GM23338 (cell line): ENCODE results near the gene FAM83B. TPM values are rescaled to one million over a fixed set of nuclear protein-coding genes. Genes with fewer than 3 reads are reported as not detected.

ENCODE experiments used
- ATAC-seq: fragments of 200-7000 bp; cut with Tn5 transposase; 3 replicates; pipeline ENCODE4 v1.9.1; 2020
- DNase-seq: peaks from one replicate; pipeline ENCODE4 v3.0.0-alpha.2; 2015; ENCODE audit warnings: low spot score
- H2AFZ ChIP-seq: fragments of 200-600 bp; sonication (generic); 2 replicates; pipeline ENCODE4 v1.8.0; 2016; ENCODE audit warnings: antibody characterized with exemption, mild to moderate bottlenecking, moderate library complexity
- H3F3A ChIP-seq: fragments of 200-600 bp; sonication (generic); replicated peaks from 2 replicates; pipeline ENCODE4 v1.8.0; 2017; ENCODE audit warnings: antibody characterized with exemption, mixed run types, low read depth
- H3K27ac ChIP-seq: fragments of 200-600 bp; sonication (generic); 2 replicates; pipeline ENCODE4 v1.6.1; 2016; ENCODE audit warnings: low read depth
- H3K27me3 ChIP-seq: fragments of 200-600 bp; sonication (generic); 2 replicates; pipeline ENCODE4 v1.8.0; 2016; ENCODE audit warnings: mild to moderate bottlenecking, mixed run types, moderate library complexity; ENCODE audit not compliant: insufficient read depth
- H3K36me3 ChIP-seq: fragments of 200-600 bp; sonication (generic); 2 replicates; pipeline ENCODE4 v1.8.0; 2016; ENCODE audit warnings: mild to moderate bottlenecking; ENCODE audit not compliant: insufficient read depth
- H3K4me1 ChIP-seq: fragments of 200-600 bp; sonication (generic); 2 replicates; pipeline ENCODE4 v1.8.0; 2016; ENCODE audit warnings: mild to moderate bottlenecking, moderate library complexity; ENCODE audit not compliant: insufficient read depth
- H3K4me2 ChIP-seq: fragments of 200-600 bp; sonication (generic); 2 replicates; pipeline ENCODE4 v1.7.1; 2017; ENCODE audit warnings: mixed run types
- H3K4me3 ChIP-seq: fragments of 200-600 bp; sonication (generic); 2 replicates; pipeline ENCODE4 v1.6.1; 2016; ENCODE audit warnings: mixed run types
- H3K79me2 ChIP-seq: fragments of 200-600 bp; sonication (generic); replicated peaks from 2 replicates; pipeline ENCODE4 v1.8.0; 2017; ENCODE audit warnings: mild to moderate bottlenecking; ENCODE audit not compliant: insufficient read depth
- H3K9me2 ChIP-seq: fragments of 200-600 bp; sonication (generic); 2 replicates; pipeline ENCODE4 v1.8.0; 2017; ENCODE audit not compliant: insufficient read depth
- H4K20me1 ChIP-seq: fragments of 200-600 bp; sonication (generic); replicated peaks from 2 replicates; pipeline ENCODE4 v1.8.0; 2017; ENCODE audit warnings: mild to moderate bottlenecking; ENCODE audit not compliant: insufficient read depth
- H3K27ac Mint-ChIP-seq: 2 replicates; pipeline ENCODE4 v1.8.0; 2020; ENCODE audit warnings: inconsistent platforms, mild to moderate bottlenecking, moderate library complexity, mixed read lengths
- H3K27me3 Mint-ChIP-seq: 3 replicates; pipeline ENCODE4 v1.8.0; 2022; ENCODE audit warnings: low read depth, mild to moderate bottlenecking, moderate library complexity, mixed read lengths, inconsistent platforms; ENCODE audit not compliant: insufficient read depth, poor library complexity
- H3K36me3 Mint-ChIP-seq: 3 replicates; pipeline ENCODE4 v1.8.0; 2021; ENCODE audit warnings: low read depth, mild to moderate bottlenecking, inconsistent platforms, moderate library complexity, mixed read lengths
- H3K4me1 Mint-ChIP-seq: 3 replicates; pipeline ENCODE4 v1.8.0; 2020; ENCODE audit warnings: mild to moderate bottlenecking, inconsistent platforms, mixed read lengths
- H3K4me3 Mint-ChIP-seq: 3 replicates; pipeline ENCODE4 v1.8.0; 2021; ENCODE audit warnings: moderate library complexity, mild to moderate bottlenecking, inconsistent platforms, mixed read lengths
- H3K9me3 Mint-ChIP-seq: 3 replicates; pipeline ENCODE4 v1.8.0; 2020; ENCODE audit warnings: moderate library complexity, mild to moderate bottlenecking, inconsistent platforms, mixed read lengths
- CREB1 ChIP-seq: fragments of 250-450 bp; sonication (Bioruptor Pico); IDR thresholded peaks from 2 replicates; pipeline ENCODE4 v1.5.0; 2020; ENCODE audit warnings: low read depth, mild to moderate bottlenecking, moderate library complexity
- EZH2 ChIP-seq: fragments of 200-600 bp; sonication (generic); IDR thresholded peaks from one replicate; pipeline ENCODE4 v1.8.0; 2017; ENCODE audit warnings: antibody characterized with exemption, mild to moderate bottlenecking, low read depth; ENCODE audit not compliant: unreplicated experiment
- JUNB ChIP-seq: IDR thresholded peaks from one replicate; pipeline ENCODE4 v1.6.1; 2016; ENCODE audit warnings: antibody characterized with exemption; ENCODE audit not compliant: unreplicated experiment
- NANOG ChIP-seq: IDR thresholded peaks from 2 replicates; pipeline ENCODE4 v1.6.1; 2016; ENCODE audit warnings: antibody characterized with exemption, borderline replicate concordance
- POLR2AphosphoS5 ChIP-seq: IDR thresholded peaks from 2 replicates; pipeline ENCODE4 v1.6.1; 2016; ENCODE audit warnings: antibody characterized with exemption, low read depth
- REST ChIP-seq: IDR thresholded peaks from one replicate; pipeline ENCODE4 v1.6.1; 2018; ENCODE audit warnings: antibody characterized with exemption; ENCODE audit not compliant: unreplicated experiment
- STAT1 ChIP-seq: IDR thresholded peaks from one replicate; pipeline ENCODE4 v1.6.1; 2016; ENCODE audit warnings: antibody characterized with exemption; ENCODE audit not compliant: unreplicated experiment
- ZNF114 ChIP-seq: fragments of 250-450 bp; sonication (Bioruptor Pico); IDR thresholded peaks from 2 replicates; pipeline ENCODE4 v1.5.0; 2020; ENCODE audit warnings: mild to moderate bottlenecking, moderate library complexity
- ZNF331 ChIP-seq: fragments of 250-450 bp; sonication (Bioruptor Pico); IDR thresholded peaks from 2 replicates; pipeline ENCODE4 v1.5.0; 2020; ENCODE audit warnings: low read depth, mild to moderate bottlenecking, moderate library complexity
- ZNF462 ChIP-seq: fragments of 250-450 bp; sonication (Bioruptor Pico); IDR thresholded peaks from 2 replicates; pipeline ENCODE4 v1.5.0; 2020; ENCODE audit warnings: mild to moderate bottlenecking, moderate library complexity
- long read RNA-seq: library from polyadenylated mRNA; unstranded; transcript quantifications from one replicate; pipeline ENCODE4 v2.0.0, GENCODE V29; 2020; ENCODE audit not compliant: unreplicated experiment
- polyA plus RNA-seq: library from polyadenylated mRNA; unstranded; fragments of >200 nt; fragmentation: Nextera tagmentation; extraction: Ambion mirVana; gene quantifications from 2 replicates; pipeline ENCODE4 v1.2.1, GENCODE V29; 2016
- total RNA-seq: library from RNA; depleted of rRNA; stranded (reverse); fragments of >200 nt; shearing (Covaris generic); gene quantifications from 2 replicates; pipeline ENCODE4 v1.2.3, GENCODE V29; 2014; rRNA removed
- TF ChIP-seq, protein P1 (sequence below), 2 experiments: fragments of 200-600 bp in 1 of 2; sonication (generic) in 1 of 2; conservative IDR thresholded peaks; 2 replicates each; pipeline versions ENCODE4 v1.5.1 to v1.6.1; 2016 to 2017; ENCODE audit warnings: antibody characterized with exemption in 2 of 2, low read depth in 2 of 2, mild to moderate bottlenecking in 2 of 2, moderate library complexity in 1 of 2

FAM83B gene, protein sequence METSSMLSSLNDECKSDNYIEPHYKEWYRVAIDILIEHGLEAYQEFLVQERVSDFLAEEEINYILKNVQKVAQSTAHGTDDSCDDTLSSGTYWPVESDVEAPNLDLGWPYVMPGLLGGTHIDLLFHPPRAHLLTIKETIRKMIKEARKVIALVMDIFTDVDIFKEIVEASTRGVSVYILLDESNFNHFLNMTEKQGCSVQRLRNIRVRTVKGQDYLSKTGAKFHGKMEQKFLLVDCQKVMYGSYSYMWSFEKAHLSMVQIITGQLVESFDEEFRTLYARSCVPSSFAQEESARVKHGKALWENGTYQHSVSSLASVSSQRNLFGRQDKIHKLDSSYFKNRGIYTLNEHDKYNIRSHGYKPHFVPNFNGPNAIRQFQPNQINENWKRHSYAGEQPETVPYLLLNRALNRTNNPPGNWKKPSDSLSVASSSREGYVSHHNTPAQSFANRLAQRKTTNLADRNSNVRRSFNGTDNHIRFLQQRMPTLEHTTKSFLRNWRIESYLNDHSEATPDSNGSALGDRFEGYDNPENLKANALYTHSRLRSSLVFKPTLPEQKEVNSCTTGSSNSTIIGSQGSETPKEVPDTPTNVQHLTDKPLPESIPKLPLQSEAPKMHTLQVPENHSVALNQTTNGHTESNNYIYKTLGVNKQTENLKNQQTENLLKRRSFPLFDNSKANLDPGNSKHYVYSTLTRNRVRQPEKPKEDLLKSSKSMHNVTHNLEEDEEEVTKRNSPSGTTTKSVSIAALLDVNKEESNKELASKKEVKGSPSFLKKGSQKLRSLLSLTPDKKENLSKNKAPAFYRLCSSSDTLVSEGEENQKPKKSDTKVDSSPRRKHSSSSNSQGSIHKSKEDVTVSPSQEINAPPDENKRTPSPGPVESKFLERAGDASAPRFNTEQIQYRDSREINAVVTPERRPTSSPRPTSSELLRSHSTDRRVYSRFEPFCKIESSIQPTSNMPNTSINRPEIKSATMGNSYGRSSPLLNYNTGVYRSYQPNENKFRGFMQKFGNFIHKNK
- total RNA-seq (6.4 and 7.7 TPM in 2 replicates), polyA plus RNA-seq (0.66 and 1.4 TPM in 2 replicates)
- long read RNA-seq: 0 reads

- H3K27ac ChIP-seq: no peak within 1 kb of the TSS
- ATAC-seq (peak; percentile 90), DNase-seq (peak; percentile 82)
- H3K27ac Mint-ChIP-seq: no peak within 1 kb of the TSS; the same call in 1 of the 2 replicates
- H3K4me1 ChIP-seq: peaks cover 11% of the 10 kb centered on the region
- H3K27me3 ChIP-seq: peaks cover 37% of the 10 kb centered on the region
- no peaks in the 10 kb centered on the region for H3K36me3 ChIP-seq
- peak within 1 kb of the TSS; percentile 99 for H2AFZ ChIP-seq
- peaks cover 3% of the 10 kb centered on the region; the same call in 2 of the 3 replicates for H3K9me3 Mint-ChIP-seq
- no peaks in the 10 kb centered on the region for H3K36me3 Mint-ChIP-seq
- H4K20me1 ChIP-seq: no peaks in the 10 kb centered on the region
- peak within 1 kb of the TSS; percentile 93 for H3K4me3 Mint-ChIP-seq
- peak within 1 kb of the TSS; percentile 94 for H3K4me2 ChIP-seq
- H3K4me3 ChIP-seq: peak within 1 kb of the TSS; percentile 90
- H3K9me2 ChIP-seq: no peaks in the 10 kb centered on the region
- no peaks in the 10 kb centered on the region for H3F3A ChIP-seq
- H3K79me2 ChIP-seq: peaks cover 7% of the 10 kb centered on the region; the same call in 1 of the 2 replicates
- peaks cover 16% of the 10 kb centered on the region; the same call in 2 of the 3 replicates for H3K4me1 Mint-ChIP-seq
- H3K27me3 Mint-ChIP-seq: peaks cover 12% of the 10 kb centered on the region
- TF ChIP-seq EZH2 (peak; percentile 13), ZNF114 (CRISPR knock-in tag) (no peak), ZNF462 (CRISPR knock-in tag) (no peak), CREB1 (no peak), JUNB (no peak), POLR2AphosphoS5 (peak; percentile 38; the same call in 1 of the 2 replicates), ZNF331 (no peak), NANOG (no peak), STAT1 (no peak), REST (no peak)
- TF ChIP-seq, protein P1, sequence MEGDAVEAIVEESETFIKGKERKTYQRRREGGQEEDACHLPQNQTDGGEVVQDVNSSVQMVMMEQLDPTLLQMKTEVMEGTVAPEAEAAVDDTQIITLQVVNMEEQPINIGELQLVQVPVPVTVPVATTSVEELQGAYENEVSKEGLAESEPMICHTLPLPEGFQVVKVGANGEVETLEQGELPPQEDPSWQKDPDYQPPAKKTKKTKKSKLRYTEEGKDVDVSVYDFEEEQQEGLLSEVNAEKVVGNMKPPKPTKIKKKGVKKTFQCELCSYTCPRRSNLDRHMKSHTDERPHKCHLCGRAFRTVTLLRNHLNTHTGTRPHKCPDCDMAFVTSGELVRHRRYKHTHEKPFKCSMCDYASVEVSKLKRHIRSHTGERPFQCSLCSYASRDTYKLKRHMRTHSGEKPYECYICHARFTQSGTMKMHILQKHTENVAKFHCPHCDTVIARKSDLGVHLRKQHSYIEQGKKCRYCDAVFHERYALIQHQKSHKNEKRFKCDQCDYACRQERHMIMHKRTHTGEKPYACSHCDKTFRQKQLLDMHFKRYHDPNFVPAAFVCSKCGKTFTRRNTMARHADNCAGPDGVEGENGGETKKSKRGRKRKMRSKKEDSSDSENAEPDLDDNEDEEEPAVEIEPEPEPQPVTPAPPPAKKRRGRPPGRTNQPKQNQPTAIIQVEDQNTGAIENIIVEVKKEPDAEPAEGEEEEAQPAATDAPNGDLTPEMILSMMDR (conservative IDR thresholded peaks at IDR 0.05; ENCODE audit: low read depth in 2 of 2): no peak
Measured at GRCh38 chr6:54846243-54846856, at the start of gene FAM83B. TSS of gene FAM83B (plus strand) at chr6:54846771. CDS start at chr6:54870247, 23,476 bp downstream.
